ENCODE data around the gene RALGAPA2.

The RALGAPA2 gene

GRCh38 chr20:20594171-20594530 lies 118.3 kb downstream of the RALGAPA2 start:
- in situ Hi-C loops (cut with MboI; ENCODE audit: low sequenced_read_pairs, unreplicated experiment) = no loop called here
- TF ChIP-seq CTCF (IDR thresholded peaks at IDR 0.05; ENCODE audit: borderline replicate concordance, control extremely low read depth, extremely low read depth, insufficient read depth, missing control alignments) = no peak
- peak; percentile 23 for DNase-seq (ENCODE audit: low spot score)

GRCh38 chr20:20593447-20594170 lies 118.8 kb downstream of the RALGAPA2 start:
- in situ Hi-C loops (cut with MboI; ENCODE audit: low sequenced_read_pairs, unreplicated experiment) = no loop called here
- peak; percentile 53 for DNase-seq (ENCODE audit: low spot score)
- TF ChIP-seq CTCF (IDR thresholded peaks at IDR 0.05; ENCODE audit: borderline replicate concordance, control extremely low read depth, extremely low read depth, insufficient read depth, missing control alignments) = no peak

DNA sequence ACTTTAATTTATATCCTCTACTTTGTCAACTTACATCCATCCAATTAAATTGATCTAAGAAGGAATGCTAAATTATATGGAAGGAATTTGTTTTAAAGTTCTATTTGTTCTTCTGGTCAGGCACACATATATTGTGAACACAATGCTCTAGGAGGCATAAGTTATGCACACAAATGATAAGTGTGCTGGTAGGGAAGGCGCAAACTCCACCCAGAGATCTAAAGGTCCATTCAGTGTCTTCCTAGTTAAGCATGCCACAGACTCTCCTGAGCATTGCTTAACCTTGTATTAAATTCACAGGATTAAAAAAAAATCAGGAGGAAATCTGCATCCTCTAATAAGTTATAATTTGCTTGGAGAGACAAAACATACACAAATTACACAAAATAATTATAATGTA lies 127.3 kb downstream of the RALGAPA2 start:
- no peak for DNase-seq (ENCODE audit: low spot score)
- in situ Hi-C loops (cut with MboI; ENCODE audit: low sequenced_read_pairs, unreplicated experiment) = no loop called here
- no peak for TF ChIP-seq CTCF (IDR thresholded peaks at IDR 0.05; ENCODE audit: borderline replicate concordance, control extremely low read depth, extremely low read depth, insufficient read depth, missing control alignments)

DNA sequence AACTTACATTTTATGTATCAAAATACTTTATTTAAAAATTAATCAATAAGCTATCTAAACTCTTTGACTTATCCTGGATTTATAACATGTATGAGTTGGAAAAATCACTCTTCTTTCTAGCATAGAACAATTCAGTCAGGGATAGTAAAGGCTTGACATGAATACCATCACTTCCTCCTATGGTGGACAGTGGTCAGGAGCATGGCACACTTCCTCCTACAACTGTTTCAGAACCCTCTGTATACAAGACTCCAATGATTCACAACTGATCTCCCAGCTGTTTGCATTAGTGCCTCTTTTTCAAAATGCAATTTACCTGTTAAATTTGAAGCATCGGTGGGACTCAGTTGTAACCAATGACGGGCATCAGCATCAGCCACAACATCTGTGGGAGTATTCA lies 129.7 kb downstream of the RALGAPA2 start:
- TF ChIP-seq CTCF (IDR thresholded peaks at IDR 0.05; ENCODE audit: borderline replicate concordance, control extremely low read depth, extremely low read depth, insufficient read depth, missing control alignments) = no peak
- DNase-seq (ENCODE audit: low spot score) = no peak
- in situ Hi-C loops (cut with MboI; ENCODE audit: low sequenced_read_pairs, unreplicated experiment) = no loop called here

GRCh38 chr20:20580139-20580538 lies 132.3 kb downstream of the RALGAPA2 start:
- TF ChIP-seq CTCF (IDR thresholded peaks at IDR 0.05; ENCODE audit: borderline replicate concordance, control extremely low read depth, extremely low read depth, insufficient read depth, missing control alignments) = no peak
- no peak for DNase-seq (ENCODE audit: low spot score)
- in situ Hi-C loops (cut with MboI; ENCODE audit: low sequenced_read_pairs, unreplicated experiment) = no loop called here

DNA sequence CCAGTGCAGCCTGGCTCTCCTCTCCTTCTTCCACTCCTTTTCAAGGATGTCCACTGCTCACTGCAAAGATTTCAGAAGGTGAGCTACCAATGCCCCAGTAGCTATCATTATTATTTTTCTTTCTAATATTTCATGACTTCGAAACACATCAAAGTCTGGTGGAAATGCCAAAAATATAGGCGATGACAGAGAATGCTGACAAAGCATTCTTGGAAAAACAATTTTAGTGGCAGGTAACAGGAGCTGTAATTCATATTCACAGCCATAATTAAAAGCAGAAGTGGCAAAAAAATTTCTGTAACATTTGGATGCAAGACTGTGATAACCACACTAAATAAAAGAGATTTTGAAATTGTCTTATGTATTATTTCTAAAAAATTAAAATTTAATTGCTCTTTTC lies 133.6 kb downstream of the RALGAPA2 start:
- DNase-seq (ENCODE audit: low spot score) = no peak
- no peak for TF ChIP-seq CTCF (IDR thresholded peaks at IDR 0.05; ENCODE audit: borderline replicate concordance, control extremely low read depth, extremely low read depth, insufficient read depth, missing control alignments)
- in situ Hi-C loops (cut with MboI; ENCODE audit: low sequenced_read_pairs, unreplicated experiment) = no loop called here
